NCI-H2081 treated with DMSO at 0.1 percent for 48 hours (cell line): ENCODE data around the gene ACADVL.

Source experiments
- DNase-seq: peaks from one replicate; lab custom pipeline; 2025; lab: John Stamatoyannopoulos, UW

The ACADVL gene

GRCh38 chr17:7252176-7253043, 32.7 kb downstream of the ACADVL start, which contains the start of gene ELP5:
Gene ELP5 (plus strand): TSS chr17:7252215. CDS start chr17:7252551, 336 bp downstream.
- peak; percentile 62 for DNase-seq

- DNase-seq = no peak
These were observed 33.3 kb downstream of the ACADVL start for GRCh38 chr17:7253082-7253481.

DNA sequence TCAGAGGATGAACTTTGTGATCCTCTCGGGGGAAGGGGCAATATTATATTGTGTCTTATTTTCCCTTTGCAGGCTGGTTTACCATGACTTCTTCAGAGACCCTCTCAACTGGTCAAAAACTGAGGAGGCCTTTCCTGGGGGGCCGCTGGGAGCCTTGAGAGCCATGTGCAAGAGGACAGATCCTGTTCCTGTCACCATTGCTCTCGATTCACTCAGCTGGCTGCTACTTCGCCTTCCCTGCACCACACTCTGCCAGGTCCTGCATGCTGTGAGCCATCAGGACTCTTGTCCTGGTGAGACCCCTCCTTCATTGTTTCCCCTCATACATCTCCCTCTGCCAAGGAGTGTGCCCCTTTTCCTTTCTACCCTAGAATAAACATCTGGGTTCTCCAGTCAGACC, 34.8 kb downstream of the ACADVL start:
- DNase-seq = no peak

DNA sequence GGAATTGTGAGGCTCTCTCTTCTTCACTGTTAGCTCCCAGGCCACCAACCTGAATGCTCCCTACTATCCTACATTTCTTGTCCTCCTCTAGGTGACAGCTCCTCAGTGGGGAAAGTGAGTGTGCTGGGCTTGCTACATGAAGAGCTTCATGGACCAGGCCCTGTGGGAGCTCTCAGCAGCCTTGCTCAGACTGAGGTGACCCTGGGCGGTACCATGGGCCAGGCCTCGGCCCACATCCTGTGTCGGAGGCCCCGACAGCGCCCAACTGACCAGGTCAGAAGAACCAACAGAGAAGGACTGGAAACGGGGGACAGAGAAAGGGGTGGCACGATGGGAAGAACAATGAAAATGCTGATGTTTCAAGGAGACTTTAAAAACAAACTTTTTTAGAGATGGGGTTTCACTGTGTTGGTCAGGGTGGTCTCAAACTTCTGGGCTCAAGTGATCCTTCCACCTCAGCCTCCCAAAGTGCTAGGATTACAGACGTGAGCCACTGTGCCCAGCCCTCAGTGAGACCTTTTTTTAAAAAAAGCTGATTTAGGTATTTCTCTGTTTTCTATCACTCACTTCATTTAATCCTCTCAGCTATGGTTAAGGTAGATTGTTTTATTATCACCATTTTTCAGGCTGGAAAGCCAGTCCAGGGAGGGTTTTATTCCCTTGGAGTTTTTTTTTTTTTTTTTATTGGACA, 37.2 kb downstream of the ACADVL start:
- DNase-seq = no peak

DNA sequence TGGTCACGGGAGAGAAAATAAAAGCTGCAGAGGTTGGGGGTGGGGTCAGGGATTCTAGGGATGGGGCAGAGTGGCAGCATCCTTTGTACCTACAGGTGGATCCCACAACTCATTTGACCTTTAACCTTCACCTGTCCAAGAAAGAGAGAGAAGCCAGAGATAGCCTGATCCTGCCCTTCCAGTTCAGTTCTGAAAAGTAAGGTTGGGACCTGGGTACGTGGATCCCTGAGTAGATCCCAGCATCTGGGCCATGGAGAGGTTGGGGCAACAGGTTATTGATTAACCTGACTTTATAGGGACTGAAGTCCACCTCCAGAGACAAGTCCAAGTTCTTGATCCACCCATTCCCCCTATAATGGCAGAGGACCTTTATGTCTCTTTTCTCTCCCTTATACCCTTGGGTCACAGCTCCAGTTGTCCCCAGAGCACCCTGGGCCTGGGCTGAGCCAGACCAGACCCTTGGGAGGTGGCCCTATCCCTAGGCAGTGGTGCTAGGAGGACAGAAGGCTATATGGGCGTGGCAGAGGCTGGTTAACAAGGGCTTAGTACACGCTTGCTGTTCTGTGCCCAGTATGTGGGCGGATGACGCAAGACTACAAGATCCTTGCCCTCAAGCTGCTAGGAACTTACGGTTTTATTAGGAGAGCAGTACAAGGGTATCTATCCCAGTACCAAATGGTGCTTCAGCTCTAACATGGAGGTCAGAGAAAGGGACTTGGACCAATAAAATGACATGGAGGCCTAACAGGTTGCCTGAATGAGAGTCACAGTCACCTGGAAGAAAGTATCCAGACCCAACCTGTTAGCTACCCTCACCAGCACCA, 39.2 kb downstream of the ACADVL start:
- DNase-seq = no peak

- no peak for DNase-seq
These were observed 39.8 kb downstream of the ACADVL start for GRCh38 chr17:7259555-7259889.

GRCh38 chr17:7260151-7260550, 40.4 kb downstream of the ACADVL start:
- no peak for DNase-seq

DNA sequence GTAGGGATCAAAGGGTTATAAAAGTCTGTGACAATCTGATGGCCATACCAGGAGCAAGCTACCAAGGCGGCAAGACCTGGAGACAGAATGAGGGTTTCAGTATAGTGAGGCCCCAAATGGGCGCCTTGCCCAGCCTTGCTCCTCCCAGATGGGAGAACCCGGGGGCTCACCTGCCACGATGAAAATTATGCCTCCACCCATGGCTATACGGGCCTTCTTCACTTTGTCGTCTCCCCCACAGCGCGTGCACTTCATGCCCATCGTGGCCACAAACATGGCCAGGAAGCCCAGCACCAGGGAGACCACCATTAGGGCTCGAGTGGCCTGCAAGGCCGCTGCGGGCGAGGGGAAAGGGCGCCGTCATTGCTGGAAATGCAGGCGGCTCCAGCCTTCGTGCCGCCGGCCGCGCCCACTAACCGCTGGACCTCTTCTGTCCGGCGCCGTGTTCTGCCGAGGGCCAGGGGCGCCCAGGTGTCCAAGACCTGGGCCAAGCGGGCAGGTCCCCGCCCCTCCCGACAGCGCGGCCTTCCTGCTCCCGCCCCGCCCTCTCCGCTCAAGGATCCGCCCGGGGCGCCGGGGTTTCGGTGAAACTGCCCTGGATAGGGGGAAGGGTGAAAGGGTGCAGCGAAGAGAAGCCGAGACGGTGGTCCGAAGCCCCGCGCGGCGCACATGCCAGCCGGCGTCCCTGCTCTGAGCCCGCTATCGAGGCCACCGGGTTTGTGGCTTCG, 41.1 kb downstream of the ACADVL start:
- no peak for DNase-seq

DNA sequence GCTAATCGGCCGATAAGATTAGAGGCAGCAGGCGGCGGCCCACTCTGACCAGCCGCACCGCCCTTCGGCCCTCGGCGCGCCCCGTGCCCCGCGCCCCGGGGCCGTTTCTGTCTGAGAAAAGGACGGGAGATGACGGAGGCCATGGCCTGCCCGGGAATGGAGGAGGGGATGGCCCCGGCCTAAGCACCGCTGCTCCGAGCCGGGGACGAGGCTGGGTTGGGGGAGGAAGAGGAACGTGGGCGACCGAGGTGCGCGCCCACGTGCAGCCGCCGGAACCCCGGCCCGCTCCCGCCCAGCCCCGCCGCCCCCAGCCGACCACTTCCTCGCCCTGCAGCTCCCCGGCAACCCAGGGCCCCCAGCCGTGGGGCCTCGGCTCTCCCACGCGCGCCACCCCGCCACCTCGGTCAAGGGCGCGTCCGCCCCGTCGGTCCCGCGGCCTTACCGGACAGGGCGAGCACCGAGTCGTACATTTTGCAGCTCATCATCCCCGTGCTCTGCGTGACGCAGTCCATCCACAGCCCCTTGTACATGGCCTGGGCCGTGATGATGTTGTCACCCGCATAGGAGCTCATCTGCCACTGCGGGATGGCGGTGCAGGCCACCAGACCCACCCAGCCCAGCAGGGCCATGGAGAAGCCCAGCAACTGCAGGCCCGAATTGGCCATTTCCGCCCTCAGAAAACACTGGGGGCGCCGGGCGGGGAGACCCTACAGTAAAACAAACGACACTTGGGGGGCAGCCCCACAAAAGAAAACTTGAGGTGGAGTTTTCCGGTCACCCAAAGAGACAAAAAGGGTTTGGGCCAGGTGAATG, 41.8 kb downstream of the ACADVL start:
- DNase-seq = no peak

GRCh38 chr17:7262192-7262934, 42.6 kb downstream of the ACADVL start, which contains the start of gene CLDN7:
Gene CLDN7 (minus strand): TSS chr17:7262478. CDS start chr17:7262043, 435 bp downstream.
- DNase-seq = no peak

- no peak for DNase-seq
These were observed 43.4 kb downstream of the ACADVL start for GRCh38 chr17:7262935-7263800.

DNA sequence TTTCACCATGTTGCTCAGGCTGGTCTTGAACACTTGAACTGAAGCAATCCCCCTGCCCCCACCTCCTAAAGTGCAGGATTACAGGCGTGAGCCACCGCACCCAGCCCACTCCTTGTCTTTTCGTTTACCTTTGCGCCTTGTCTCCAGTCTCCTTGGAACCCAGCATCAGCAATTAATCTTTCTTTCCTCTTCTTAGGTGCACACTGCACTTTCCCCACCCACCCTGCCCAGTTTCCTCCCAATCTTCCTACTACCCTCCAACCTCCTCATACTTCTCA, 44.0 kb downstream of the ACADVL start:
- DNase-seq = no peak

- DNase-seq = no peak
These were observed 47.0 kb downstream of the ACADVL start for GRCh38 chr17:7266784-7267183.
